NCI-H1694 treated with DMSO at 0.1 percent for 48 hours (cell line): ENCODE measurements around the gene N4BP2L2.
"Not testable (repeated sequence)": the region's sequence is repeated elsewhere in the genome, so short reads cannot be mapped to it uniquely, and the experiment has no call there.

Experiments
- DNase-seq: peaks from one replicate; lab custom pipeline; 2025; lab: John Stamatoyannopoulos, UW

N4BP2L2 gene

DNA sequence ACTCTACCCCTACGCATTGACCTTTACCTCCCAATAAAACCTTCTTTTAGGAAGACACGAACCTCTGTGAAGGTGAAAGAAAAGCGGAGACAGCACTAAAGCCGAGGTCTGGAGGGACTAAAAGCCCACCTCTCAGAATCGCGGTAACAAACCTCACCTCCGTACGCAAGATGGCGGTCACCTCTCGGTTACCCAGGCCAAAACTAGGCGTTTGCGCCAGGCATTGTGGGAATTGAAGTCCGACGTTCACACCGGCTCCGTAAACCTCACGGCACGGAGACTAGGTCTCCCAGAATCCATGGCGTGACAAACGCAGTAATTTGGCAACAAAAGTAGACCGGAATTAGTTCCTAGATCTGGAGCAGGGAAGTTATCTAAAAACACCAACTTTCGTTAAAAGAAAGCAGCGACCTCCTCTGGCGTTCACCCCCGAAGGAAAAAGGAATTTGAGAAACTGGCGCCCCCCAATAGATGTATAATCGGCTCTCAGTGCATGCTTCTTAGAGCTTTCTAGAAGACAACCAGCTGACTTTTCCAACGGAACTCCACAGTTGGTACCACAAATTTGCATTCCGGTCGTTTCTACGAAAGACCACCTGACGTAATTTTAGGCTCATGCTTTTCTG, at the start of gene N4BP2L2:
Gene N4BP2L2 (minus strand): TSS at position 175 of the 626 bp plus-strand sequence. CDS start 1,768 bp downstream, outside the sequence.
- peak; percentile 92 for DNase-seq

DNA sequence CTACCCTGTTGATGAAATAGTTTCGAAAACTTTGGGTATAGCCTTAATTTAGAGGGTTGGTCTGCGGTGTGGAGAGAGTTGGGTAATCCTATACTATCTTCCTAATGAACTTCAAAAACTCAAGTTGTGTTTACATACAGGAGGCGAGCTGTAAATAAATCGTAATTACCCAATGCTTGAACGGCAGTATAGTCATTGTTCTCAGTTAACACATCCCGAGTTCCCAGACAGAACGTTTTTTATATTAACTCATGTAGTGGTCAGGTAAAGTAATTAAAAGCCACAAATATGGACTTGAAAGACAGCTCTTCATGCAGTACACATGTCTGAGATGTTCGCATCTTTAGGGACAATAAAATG, 49.2 kb upstream of the N4BP2L2 start:
- no peak for DNase-seq

DNA sequence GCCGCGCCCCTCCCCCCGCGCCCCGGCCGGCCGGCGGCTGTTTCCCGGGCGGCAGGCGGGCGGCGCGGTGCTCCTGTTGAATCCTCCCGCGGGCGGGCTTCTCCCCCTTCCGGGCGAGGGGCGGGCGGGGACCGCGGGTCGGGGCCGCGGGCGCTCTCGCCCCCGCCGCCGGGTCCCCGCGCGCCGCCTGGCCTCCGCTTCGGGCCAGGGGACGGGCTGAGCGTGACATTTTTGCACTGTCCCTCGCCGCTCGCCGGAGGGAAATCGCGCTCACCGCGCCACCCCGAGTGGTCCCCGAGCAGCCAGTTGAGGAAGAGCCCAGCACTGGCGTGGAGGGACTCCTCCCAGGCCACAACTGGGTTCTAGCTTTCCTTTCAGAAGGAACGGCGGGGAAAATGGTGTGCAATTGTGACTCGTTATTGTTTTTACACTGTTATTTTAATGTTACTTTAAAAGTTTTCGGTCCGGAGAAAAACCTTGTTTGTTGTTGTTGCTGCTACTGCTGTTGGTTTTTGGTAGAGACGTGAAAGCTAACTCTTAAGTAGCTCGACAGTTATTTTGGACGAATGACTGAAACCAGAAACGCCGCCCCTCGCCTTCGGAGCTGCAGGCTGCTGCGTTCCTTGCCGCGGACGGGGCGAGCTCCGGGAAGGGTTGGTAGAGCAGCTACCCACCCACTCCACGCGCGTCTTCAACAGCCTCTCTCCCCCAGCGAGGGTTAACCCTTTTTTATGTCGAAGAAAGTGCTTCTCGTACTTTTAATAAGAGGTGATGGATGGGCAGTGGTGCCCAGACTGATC, 48.6 kb upstream of the N4BP2L2 start:
- DNase-seq, result peak; percentile 12

DNA sequence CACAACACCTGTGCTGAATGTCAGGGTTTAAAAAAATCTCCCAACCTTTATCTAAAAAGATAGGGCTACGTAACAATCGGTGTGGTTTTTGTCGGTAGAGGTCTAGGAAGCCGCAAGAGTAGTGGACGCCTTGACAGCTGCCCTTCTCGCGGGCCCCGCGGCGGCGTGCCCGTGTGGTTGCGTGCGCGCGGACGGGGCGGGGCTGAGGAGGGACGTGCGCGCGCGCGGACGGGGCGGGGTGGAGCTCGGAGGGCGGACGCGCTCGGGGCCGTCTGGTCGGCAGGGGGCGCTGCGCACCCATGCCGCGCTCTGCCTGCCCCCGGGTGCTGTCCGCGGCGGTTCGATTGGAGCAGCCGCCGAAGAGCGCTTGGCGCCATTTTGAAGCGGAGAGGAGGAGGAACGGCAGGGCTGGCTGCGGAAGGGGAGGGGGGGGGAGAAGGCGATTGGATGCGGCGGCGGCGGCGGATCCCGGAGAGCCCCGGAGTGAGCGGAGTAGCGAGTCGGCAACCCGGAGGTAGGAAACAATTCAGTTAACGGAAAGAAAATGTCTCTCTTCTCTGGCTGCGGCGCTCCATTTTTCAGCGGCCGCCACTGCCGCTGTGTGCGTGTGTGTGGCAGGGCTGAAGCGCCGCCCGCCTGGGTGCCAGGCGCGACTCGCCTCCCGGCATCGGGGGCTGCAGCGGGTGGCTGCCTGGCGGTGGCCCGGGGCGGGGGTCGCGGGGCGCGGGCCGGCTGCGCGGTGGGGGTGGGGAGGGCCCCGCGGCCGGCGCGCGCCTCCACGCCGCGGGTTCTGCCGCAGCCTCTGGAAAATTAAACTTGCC, 47.7 kb upstream of the N4BP2L2 start, which contains the start of gene PDS5B:
Gene PDS5B (plus strand): TSS at position 373 of the 821 bp plus-strand sequence. CDS start 62,321 bp downstream, outside the sequence.
- DNase-seq, result peak; percentile 68

DNA sequence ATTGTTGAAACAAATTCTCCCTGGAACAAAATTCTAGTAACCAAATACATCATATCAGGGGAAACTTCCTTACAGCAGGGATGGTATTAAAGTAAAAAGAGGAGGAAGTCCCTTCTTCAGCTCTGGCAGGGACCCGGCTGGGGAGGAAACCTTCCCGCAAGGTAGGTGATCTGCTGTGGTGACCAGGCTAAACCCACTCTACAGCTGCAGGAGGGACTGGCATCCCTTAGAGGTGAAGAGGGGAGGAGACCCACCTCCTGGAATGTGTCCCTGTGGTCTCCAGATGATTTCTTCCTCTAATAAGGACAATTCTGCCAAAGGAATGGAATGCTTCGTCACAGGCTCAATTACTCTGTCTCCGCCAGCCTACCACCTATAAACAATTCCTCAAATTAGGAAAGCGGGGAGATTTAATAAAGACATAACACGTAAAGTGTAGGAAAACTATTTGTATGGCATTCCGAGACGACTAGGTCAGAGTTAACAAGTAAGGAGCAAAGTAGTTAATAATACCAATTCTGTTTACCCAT, 47.0 kb upstream of the N4BP2L2 start:
- no peak for DNase-seq

DNA sequence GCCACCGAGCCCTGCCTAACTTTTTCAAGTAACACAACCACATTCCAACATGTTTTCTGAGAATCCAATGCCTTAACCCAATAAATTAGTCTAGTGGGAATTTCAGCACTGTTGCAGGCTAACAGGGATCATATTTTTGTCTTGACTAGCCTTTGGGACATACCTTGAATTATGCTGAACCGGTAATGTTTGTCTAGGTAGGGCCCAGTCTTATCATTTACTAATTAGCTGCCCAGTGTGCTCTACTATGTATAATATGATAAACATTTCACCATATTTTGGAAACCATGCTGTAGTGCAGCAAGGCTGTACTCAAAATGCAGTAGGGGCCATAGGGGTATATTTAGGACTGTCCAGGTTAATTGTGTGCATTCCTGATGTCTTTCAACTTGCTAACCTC, 44.4 kb upstream of the N4BP2L2 start:
- DNase-seq, result no peak

DNA sequence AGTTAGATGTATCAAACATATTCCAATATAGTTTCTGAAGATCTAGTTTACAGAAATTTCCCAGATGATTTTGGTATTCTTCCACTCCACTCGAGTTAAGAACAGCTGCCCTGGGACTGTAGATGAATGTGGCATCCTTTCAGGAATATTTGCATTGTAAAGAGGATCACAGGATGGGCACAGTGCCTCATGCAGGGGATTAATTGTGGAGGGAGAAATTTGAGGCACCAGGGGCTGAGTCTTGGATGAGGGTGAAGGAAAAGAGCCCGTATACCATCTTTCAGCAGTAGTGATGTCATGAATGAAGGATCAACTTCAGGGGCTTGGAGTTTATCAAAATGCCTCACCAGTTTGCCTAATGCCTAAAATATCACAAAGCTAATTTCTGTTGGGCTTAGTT, 43.7 kb upstream of the N4BP2L2 start:
- DNase-seq, result no peak

DNA sequence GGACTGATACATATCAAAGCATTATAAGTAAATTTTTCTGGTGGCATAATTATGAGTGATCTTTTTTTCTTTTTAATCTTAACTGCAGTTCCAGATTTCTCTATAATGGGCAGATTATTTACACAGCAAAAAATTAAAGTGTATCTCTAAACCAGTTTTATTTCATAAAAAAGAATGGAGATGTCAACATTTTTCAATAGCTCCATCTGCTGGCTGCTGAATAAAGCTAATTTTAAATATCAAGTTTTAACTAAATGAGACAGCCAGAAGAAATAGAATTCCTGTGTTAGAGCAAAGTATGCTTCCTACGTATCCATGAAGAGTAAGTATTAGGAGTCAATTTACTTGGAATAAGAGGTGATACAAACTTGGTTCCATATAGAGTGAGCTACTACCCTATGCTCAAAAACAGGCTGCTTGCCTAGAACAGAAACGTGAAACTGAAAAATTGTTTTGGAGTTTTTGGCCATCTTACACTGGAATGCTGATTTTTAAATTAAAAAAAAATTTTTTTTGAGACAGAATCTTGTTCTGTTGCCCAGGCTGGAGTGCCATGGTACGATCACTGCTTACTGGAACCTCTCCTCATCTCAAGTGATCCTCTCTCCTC, 42.7 kb upstream of the N4BP2L2 start:
- DNase-seq, result peak; percentile 27

DNA sequence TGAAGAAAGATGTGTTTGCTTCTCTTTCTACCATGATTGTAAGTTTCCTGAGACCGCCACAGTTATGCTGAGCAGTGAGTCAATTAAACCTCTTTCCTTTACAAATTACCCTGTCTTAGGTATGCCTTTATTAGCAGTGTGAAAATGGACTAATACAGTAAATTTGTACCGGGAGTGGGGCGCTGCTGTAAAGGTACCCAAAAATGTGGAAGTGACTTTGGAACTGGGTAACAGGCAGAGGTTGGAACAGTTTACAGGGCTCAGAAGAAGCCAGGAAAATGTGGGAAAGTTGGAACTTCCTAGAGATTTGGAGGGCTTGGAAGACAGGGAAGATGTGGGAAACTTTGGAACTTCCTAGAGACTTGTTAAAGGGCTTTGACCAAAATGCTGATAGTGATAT, 38.4 kb upstream of the N4BP2L2 start:
- DNase-seq, result no peak

DNA sequence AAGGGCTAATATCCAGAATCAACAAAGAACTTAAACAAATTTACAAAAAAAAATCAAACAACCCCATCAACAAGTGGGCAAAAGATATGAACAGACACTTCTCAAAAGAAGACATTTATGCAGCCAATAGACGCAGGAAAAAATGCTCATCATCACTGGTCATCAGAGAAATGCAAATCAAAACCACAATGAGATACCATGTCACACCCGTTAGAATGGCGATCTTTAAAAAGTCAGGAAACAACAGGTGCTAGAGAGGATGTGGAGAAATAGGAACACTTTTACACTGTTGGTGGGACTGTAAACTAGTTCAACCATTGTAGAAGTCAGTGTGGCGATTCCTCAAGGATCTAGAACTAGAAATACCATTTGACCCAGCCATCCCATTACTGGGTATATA, 37.1 kb upstream of the N4BP2L2 start:
- DNase-seq, result not testable (repeated sequence)

DNA sequence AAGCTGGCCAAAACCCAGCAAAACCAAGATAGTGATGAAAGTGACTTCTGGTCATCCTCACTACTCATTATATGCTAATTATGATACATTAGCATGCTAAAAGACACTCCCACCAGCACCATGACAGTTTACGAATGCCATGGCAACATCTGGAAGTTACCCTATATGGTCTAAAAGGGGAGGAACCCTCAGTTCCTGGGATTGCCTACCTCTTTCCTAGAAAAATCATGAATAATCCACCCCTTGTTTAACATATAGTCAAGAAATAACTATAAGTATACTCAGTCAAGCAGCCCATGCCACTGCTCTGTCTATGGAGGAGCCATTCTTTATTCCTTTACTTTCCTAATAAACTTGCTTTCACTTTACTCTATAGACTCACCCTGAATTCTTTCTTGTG, 22.2 kb upstream of the N4BP2L2 start:
- not testable (repeated sequence) for DNase-seq

DNA sequence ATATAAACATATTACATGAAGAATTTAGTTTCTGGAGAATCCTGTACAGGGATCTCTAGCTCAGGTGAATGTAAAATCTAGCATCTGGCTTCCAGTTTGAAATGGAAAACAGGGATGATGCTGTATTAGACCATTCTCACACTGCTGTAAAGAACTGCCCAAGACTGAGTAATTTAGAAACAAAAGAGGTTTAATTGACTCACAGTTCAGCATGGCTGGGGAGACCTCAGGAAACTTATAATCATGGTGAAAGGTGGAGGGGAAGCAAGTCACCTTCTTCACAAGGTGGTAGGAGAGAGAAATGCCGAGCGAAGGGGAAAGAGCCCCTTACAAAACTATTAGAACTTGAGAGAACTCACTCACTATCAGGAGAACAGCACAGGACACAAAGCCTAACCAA, 17.0 kb upstream of the N4BP2L2 start:
- no peak for DNase-seq

DNA sequence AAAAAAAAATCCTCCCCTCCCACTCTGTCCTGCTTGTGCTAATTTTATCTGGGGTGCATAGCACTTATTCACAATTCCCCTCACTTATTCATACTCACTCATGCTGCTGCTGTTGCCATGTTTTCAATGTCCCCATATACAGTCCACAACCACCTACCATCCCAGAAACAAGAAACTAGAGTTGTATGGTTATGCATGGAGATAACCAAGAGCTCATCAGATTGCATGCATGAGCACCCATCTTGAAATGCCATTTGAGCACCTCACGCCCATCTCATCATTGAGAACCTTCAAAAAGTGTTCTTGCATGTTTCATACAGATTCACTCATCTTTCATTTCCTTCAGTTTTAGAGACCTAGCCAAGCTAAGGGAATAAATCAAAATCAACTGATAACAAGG, 15.1 kb upstream of the N4BP2L2 start:
- DNase-seq, result no peak

DNA sequence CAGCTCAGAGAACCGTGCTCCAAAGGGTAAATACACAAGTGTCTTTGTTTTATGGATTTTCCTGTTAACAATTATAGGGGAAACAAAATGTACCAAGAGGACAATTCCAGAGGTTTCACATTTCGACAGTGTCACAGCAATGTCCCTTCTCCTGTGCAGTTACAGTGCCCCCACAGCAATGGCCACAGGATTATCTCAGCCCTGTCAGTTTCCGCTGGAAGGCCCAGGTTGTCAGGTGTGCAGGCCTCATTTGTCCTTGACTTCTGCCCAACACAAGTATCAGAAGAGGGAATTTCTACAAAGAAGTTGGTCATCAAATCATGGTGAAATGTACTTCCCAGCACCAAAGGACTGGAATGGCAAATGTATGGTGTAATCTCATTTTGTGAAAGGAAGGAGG, 11.2 kb upstream of the N4BP2L2 start:
- no peak for DNase-seq

DNA sequence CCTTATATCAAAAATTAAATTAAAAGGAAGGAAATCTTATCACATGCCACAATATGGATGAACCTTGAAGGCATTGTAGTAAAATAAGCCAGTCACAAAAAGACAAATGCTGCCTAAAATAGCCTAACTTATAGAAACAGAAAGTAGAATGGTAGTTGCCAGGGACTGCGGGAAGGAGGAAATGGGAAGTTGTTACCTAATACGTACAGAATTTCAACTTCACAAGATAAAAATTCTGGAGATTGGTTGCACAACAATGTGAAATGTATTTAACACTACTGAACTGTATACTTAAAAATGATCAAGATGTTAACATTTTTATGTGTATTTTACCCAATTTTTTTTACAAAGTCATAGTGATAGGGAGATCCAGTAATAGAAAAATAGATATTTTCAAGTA, 10.2 kb upstream of the N4BP2L2 start:
- no peak for DNase-seq

DNA sequence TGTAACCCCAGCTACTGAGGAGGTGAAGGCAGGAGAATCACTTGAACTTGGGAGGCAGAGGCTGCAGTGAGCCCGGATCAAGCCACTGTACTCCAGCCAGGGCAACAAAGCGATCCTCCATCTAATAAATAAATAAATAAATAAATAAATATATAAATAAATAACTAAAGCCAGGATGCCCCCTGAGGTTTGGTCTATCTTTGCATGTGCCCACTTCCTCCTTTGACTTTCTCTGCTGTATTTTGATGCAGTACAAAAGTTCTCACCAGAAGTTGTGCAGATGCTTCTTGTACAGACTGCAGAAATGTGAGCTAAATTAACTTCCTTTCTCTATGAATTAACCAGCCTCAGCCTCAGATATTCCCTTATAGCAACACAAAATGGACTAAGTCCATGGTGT, 6.5 kb upstream of the N4BP2L2 start:
- DNase-seq, result no peak

DNA sequence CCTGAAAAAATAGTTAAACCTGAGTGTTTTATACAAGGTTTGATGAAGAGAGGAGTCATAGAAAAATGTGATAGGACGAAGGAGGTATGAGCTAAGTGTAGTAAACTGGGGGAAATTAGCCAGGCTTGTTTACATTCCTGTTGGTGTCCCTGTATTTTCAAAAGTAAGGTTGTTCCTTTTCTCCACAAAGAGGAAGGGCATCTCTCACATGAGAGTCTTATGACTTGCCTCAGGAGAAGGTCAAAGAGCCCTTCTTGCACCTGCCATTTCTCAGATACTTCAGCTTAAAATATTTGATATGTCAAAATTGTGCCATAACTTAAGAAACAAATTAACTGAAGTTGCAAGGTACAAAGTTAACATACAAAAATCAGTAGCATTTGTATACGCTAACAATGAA, 3.6 kb upstream of the N4BP2L2 start:
- DNase-seq, result no peak

DNA sequence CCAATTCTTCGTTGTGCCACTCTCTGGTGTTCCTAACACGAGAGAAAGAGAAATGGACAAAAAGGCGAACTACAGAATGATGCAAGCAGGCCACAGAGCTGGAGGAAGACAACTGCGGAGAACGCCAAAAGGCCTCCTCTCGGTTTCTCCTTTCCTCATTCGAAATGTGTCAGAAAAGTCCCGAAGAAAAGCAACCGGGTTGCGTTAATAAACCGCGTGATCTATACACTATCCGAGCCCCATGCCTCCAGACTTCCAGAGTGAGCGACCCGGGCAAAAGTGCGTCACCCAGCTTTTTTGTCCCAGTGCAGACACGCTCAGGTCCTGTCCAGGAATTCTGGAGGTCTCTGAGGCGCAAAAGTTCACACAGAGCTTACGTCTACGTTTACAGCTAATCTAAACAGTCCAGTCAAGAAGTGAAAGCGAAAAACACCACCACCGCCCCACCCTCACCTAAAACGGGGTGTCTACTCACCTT, 413 bp downstream of the N4BP2L2 start:
- peak; percentile 12 for DNase-seq

DNA sequence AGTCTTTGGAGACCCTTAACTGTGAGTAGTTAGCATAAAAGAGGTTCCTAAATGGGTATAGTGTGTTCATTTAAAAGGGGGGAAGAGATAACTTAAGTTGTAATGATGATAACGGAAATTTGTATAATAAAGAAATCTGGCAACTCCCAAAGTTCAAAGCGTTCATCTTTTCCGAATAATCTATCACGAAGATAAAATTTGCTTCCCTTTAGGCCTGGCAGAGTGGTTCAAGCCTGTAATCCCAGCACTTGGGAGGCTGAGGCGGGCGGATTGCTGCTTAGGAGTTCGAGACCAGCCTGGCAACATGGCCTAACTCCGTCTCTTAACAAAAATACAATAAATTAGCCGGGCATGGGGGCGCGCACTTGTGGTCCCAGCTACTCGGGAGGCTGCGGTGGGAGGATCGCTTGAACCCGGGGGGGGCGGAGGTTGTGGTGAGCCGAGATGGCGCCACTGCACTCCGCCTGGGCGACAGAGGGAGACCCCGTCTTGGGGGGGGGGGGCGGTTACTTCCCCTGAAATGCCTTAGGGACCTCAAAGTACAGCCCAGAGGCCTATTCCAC, 934 bp downstream of the N4BP2L2 start:
- no peak for DNase-seq

DNA sequence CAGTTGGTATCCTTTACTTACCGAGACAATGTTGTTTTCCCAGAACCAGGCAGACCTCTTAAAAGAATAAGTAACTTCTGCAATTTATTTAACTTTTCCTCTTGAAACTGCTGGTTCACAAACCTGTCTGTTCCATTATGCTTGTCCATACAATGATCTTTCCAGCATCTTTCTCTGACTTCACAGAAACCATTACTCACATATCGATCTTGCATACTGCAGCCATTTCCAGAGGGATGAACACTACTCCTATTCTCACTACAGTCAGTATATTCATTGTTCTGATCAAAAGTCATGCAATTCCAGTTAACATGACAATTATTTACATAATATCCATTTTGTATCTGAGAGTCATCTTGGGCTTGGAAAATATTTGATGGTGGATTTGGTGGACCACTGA, 2.8 kb downstream of the N4BP2L2 start:
- DNase-seq, result no peak

DNA sequence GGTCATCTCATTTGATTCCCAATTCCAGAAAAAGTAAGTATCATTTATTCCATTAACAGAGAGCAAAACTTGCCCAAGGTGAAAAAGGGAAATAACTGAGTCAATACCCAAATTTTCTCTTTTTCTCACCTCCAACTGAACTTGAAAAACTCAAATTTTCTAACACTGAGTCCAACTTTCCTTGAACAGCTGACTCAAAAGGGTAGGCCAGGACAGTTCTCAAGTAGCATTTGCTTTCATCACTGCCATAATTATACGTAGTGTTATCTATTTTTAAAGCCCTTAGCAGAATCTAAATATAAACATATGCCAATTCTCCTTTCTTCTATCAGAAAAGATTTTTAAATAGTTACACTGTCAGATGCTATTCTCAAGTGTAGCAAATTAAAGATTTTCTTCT, 3.5 kb downstream of the N4BP2L2 start:
- no peak for DNase-seq

DNA sequence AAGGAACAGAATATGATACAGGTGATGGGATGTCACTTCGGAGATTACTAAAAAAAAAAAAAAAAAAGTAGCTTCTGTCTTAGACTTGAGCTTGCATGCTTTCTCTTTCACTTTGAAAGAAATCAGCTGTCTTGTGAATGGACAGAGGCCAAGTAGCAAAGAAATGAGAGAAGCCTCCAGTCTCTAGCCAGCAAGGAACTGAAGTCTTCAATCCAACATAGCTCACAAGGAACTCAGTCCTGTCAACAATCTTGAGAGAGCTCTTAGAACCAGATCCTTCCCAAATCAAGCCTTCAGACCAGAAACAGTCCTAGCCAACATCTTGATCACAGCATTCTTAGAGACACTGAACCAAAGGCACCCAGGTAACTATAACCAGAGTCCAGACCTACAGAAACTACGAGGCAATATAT, 7.7 kb downstream of the N4BP2L2 start:
- DNase-seq, result no peak
